Measurements from ENCODE around the gene SLC4A9.
"Not testable (repeated sequence)": the region's sequence is repeated elsewhere in the genome, so short reads cannot be mapped to it uniquely, and the experiment has no call there.

The SLC4A9 gene

GRCh38 chr5:140418862-140419520 lies 59.0 kb downstream of the SLC4A9 start:
- Histone ChIP-seq H3K27me3 (replicated peaks; ENCODE audit: control insufficient read depth, insufficient read depth, low read length, poor library complexity, severe bottlenecking) (no peaks in the 10 kb centered on the region), H3K4me3 (ENCODE audit: insufficient read depth, low read depth, low read length, poor library complexity, severe bottlenecking) (no peak overlapping the region), H3K27ac (ENCODE audit: insufficient read depth, low read length, poor library complexity, severe bottlenecking) (no peak overlapping the region), H3K9me3 (ENCODE audit: control insufficient read depth, low read length) (no peaks in the 10 kb centered on the region), H3K36me3 (ENCODE audit: control insufficient read depth, insufficient read depth, low read length) (no peaks in the 10 kb centered on the region), H3K4me1 (ENCODE audit: control insufficient read depth, insufficient read depth, low read length, poor library complexity, severe bottlenecking) (peaks cover 11% of the 10 kb centered on the region)
- DNase-seq, result no peak

- H3K36me3 ChIP-seq (ENCODE audit: control insufficient read depth, insufficient read depth, low read length), result no peaks in the 10 kb centered on the region
- peaks cover 11% of the 10 kb centered on the region for H3K4me1 ChIP-seq (ENCODE audit: control insufficient read depth, insufficient read depth, low read length, poor library complexity, severe bottlenecking)
- H3K27ac ChIP-seq (ENCODE audit: insufficient read depth, low read length, poor library complexity, severe bottlenecking), result no peak overlapping the region
- no peak overlapping the region for H3K4me3 ChIP-seq (ENCODE audit: insufficient read depth, low read depth, low read length, poor library complexity, severe bottlenecking)
- no peaks in the 10 kb centered on the region for H3K27me3 ChIP-seq (replicated peaks; ENCODE audit: control insufficient read depth, insufficient read depth, low read length, poor library complexity, severe bottlenecking)
- H3K9me3 ChIP-seq (ENCODE audit: control insufficient read depth, low read length), result no peaks in the 10 kb centered on the region
- DNase-seq, result no peak
Measured at GRCh38 chr5:140420226-140420570, 60.2 kb downstream of the SLC4A9 start.

GRCh38 chr5:140420665-140421361 lies 60.8 kb downstream of the SLC4A9 start:
- no peak overlapping the region for H3K4me3 ChIP-seq (ENCODE audit: insufficient read depth, low read depth, low read length, poor library complexity, severe bottlenecking)
- no peak overlapping the region for H3K27ac ChIP-seq (ENCODE audit: insufficient read depth, low read length, poor library complexity, severe bottlenecking)
- H3K4me1 ChIP-seq (ENCODE audit: control insufficient read depth, insufficient read depth, low read length, poor library complexity, severe bottlenecking), result peaks cover 11% of the 10 kb centered on the region
- no peaks in the 10 kb centered on the region for H3K27me3 ChIP-seq (replicated peaks; ENCODE audit: control insufficient read depth, insufficient read depth, low read length, poor library complexity, severe bottlenecking)
- no peaks in the 10 kb centered on the region for H3K9me3 ChIP-seq (ENCODE audit: control insufficient read depth, low read length)
- no peaks in the 10 kb centered on the region for H3K36me3 ChIP-seq (ENCODE audit: control insufficient read depth, insufficient read depth, low read length)
- no peak for DNase-seq

- DNase-seq; H3K4me3 ChIP-seq (ENCODE audit: insufficient read depth, low read depth, low read length, poor library complexity, severe bottlenecking); H3K9me3 ChIP-seq (ENCODE audit: control insufficient read depth, low read length); H3K27me3 ChIP-seq (replicated peaks; ENCODE audit: control insufficient read depth, insufficient read depth, low read length, poor library complexity, severe bottlenecking); H3K27ac ChIP-seq (ENCODE audit: insufficient read depth, low read length, poor library complexity, severe bottlenecking); H3K36me3 ChIP-seq (ENCODE audit: control insufficient read depth, insufficient read depth, low read length): not testable (repeated sequence)
- H3K4me1 ChIP-seq (ENCODE audit: control insufficient read depth, insufficient read depth, low read length, poor library complexity, severe bottlenecking), result peaks cover 11% of the 10 kb centered on the region
Measured at GRCh38 chr5:140421375-140421774, 61.4 kb downstream of the SLC4A9 start.

GRCh38 chr5:140423609-140424008 lies 63.6 kb downstream of the SLC4A9 start:
- Histone ChIP-seq H3K9me3 (ENCODE audit: control insufficient read depth, low read length) (no peaks in the 10 kb centered on the region), H3K27me3 (replicated peaks; ENCODE audit: control insufficient read depth, insufficient read depth, low read length, poor library complexity, severe bottlenecking) (no peaks in the 10 kb centered on the region), H3K4me1 (ENCODE audit: control insufficient read depth, insufficient read depth, low read length, poor library complexity, severe bottlenecking) (peaks cover 11% of the 10 kb centered on the region), H3K27ac (ENCODE audit: insufficient read depth, low read length, poor library complexity, severe bottlenecking) (no peak overlapping the region), H3K4me3 (ENCODE audit: insufficient read depth, low read depth, low read length, poor library complexity, severe bottlenecking) (no peak overlapping the region), H3K36me3 (ENCODE audit: control insufficient read depth, insufficient read depth, low read length) (no peaks in the 10 kb centered on the region)
- DNase-seq, result no peak

- H3K4me3 ChIP-seq (ENCODE audit: insufficient read depth, low read depth, low read length, poor library complexity, severe bottlenecking), result no peak overlapping the region
- H3K9me3 ChIP-seq (ENCODE audit: control insufficient read depth, low read length), result no peaks in the 10 kb centered on the region
- peaks cover 11% of the 10 kb centered on the region for H3K4me1 ChIP-seq (ENCODE audit: control insufficient read depth, insufficient read depth, low read length, poor library complexity, severe bottlenecking)
- no peak for DNase-seq
- no peaks in the 10 kb centered on the region for H3K27me3 ChIP-seq (replicated peaks; ENCODE audit: control insufficient read depth, insufficient read depth, low read length, poor library complexity, severe bottlenecking)
- no peaks in the 10 kb centered on the region for H3K36me3 ChIP-seq (ENCODE audit: control insufficient read depth, insufficient read depth, low read length)
- no peak overlapping the region for H3K27ac ChIP-seq (ENCODE audit: insufficient read depth, low read length, poor library complexity, severe bottlenecking)
Measured at GRCh38 chr5:140424135-140424534, 64.1 kb downstream of the SLC4A9 start.

All from effector memory CD4-positive, alpha-beta T cell (primary cell).